ENCODE measurements around the gene IL27RA.

IL27RA gene

DNA sequence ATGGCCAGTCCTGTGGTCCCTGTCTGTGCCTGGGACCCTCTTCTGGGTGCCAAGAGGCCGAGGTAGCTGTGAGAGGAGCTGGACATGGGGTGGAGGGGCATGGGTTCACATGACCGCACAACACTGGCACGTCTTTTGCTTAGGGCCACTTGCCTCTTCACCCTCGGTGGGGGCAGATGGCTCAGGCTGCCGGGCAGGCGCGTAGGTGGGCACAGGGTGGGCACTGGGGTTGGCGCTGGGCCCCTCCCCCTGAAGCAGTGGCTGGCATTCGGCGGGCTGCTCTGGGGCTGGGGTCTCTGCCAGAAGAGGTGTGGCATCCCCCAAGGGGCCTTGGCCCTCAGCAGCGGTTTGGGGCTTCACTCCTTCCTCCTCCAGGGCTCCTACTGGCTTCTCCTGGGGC lies 21.9 kb downstream of the IL27RA start:
- Mint-ChIP-seq H3K27me3 (ENCODE audit: low read depth) (peaks cover 27% of the 10 kb centered on the region), H3K27ac (no peak overlapping the region), H3K4me1 (no peaks in the 10 kb centered on the region)

DNA sequence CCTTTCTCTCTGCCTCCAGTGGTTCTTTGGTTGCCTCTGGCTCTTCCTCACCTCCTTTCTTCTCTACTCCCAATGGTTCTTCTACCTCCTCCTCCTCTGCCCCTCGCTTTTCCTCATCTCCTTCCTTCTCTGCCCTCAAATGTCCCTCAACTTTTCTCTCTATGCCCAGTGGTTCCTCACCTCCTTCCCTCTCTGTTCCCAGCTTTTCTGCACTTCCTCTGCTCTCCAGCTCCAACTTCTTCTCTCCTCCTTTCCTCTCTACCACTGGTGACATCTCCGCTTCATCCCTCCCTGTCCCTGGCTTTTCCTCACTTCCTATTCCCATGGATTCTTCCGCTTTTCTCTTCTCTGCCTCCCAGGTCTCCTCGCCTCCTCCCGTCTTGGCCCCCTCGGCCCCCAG lies 22.5 kb downstream of the IL27RA start:
- H3K27ac Mint-ChIP-seq: peak overlapping the region in 1 of 3 experiments; percentile 24
- H3K4me3 Mint-ChIP-seq: peak overlapping the region in 1 of 3 experiments; percentile 25
- H3K27me3 Mint-ChIP-seq (ENCODE audit: low read depth): peaks cover 33% of the 10 kb centered on the region
- H3K4me1 Mint-ChIP-seq: no peaks in the 10 kb centered on the region
- H3K36me3 Mint-ChIP-seq (ENCODE audit: low read depth): peaks cover 19% of the 10 kb centered on the region
- TF ChIP-seq, protein P1, sequence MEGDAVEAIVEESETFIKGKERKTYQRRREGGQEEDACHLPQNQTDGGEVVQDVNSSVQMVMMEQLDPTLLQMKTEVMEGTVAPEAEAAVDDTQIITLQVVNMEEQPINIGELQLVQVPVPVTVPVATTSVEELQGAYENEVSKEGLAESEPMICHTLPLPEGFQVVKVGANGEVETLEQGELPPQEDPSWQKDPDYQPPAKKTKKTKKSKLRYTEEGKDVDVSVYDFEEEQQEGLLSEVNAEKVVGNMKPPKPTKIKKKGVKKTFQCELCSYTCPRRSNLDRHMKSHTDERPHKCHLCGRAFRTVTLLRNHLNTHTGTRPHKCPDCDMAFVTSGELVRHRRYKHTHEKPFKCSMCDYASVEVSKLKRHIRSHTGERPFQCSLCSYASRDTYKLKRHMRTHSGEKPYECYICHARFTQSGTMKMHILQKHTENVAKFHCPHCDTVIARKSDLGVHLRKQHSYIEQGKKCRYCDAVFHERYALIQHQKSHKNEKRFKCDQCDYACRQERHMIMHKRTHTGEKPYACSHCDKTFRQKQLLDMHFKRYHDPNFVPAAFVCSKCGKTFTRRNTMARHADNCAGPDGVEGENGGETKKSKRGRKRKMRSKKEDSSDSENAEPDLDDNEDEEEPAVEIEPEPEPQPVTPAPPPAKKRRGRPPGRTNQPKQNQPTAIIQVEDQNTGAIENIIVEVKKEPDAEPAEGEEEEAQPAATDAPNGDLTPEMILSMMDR (IDR thresholded peaks at IDR 0.05; ENCODE audit: unreplicated experiment in 3 of 3): no peak
- peaks cover 3% of the 10 kb centered on the region for H3K9me3 Mint-ChIP-seq

More for the DNA sequence above, 21.9 kb downstream of the IL27RA start:
- peaks cover 3% of the 10 kb centered on the region for H3K9me3 Mint-ChIP-seq
- H3K4me3 Mint-ChIP-seq: no peak overlapping the region
- peaks cover 19% of the 10 kb centered on the region for H3K36me3 Mint-ChIP-seq (ENCODE audit: low read depth)
- TF ChIP-seq, protein P1 (IDR thresholded peaks at IDR 0.05; ENCODE audit: unreplicated experiment in 3 of 3): no peak

DNA sequence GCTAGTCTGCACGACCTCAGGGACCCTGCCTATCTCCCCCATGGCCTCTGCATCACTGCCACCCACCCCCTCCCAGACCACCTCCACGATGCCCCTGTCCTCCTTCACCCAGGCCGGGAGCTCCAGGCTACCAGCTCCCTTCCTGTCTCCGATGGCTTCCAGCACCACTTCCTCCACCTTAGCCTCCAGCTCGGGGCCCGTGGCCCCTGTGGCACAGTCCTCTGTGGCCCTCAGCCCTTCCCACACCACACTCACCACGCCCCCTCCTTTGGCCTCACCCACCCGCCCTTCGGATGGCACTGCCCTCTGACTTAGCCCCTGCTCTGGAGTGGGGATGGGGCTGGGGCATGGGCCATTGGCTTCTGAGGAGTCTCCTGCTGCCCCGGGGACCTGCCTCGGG lies 23.2 kb downstream of the IL27RA start:
- Mint-ChIP-seq H3K4me3 (no peak overlapping the region), H3K27ac (no peak overlapping the region), H3K27me3 (ENCODE audit: low read depth) (peaks cover 39% of the 10 kb centered on the region), H3K4me1 (peaks cover under 1% of the 10 kb centered on the region), H3K36me3 (ENCODE audit: low read depth) (peaks cover 19% of the 10 kb centered on the region), H3K9me3 (peaks cover 3% of the 10 kb centered on the region)
- TF ChIP-seq, protein P1 (IDR thresholded peaks at IDR 0.05; ENCODE audit: unreplicated experiment in 3 of 3): no peak

DNA sequence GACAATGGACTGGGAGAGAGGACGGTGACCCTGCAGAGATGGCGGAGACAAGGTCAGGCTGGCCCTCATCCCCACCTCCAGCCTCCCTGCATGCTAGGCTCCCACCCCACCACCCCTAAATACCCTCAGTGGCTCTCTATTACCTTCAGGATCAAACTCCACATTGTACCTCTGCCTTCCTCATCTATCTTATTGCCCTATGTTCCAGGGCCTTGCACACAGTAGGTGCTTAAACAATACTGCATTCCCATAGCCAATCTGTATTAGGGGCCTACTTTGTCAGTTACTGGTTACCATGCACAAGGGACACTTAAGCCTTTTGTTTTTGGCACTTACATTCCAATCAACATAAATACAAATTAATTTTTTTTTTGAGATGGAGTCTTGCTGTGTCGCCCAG lies 23.8 kb downstream of the IL27RA start:
- TF ChIP-seq, protein P1 (IDR thresholded peaks at IDR 0.05; ENCODE audit: unreplicated experiment in 3 of 3): no peak
- Mint-ChIP-seq H3K4me1 (peaks cover 4% of the 10 kb centered on the region), H3K36me3 (ENCODE audit: low read depth) (peaks cover 16% of the 10 kb centered on the region), H3K9me3 (peaks cover 3% of the 10 kb centered on the region), H3K27me3 (ENCODE audit: low read depth) (peaks cover 43% of the 10 kb centered on the region), H3K4me3 (no peak overlapping the region), H3K27ac (no peak overlapping the region)

DNA sequence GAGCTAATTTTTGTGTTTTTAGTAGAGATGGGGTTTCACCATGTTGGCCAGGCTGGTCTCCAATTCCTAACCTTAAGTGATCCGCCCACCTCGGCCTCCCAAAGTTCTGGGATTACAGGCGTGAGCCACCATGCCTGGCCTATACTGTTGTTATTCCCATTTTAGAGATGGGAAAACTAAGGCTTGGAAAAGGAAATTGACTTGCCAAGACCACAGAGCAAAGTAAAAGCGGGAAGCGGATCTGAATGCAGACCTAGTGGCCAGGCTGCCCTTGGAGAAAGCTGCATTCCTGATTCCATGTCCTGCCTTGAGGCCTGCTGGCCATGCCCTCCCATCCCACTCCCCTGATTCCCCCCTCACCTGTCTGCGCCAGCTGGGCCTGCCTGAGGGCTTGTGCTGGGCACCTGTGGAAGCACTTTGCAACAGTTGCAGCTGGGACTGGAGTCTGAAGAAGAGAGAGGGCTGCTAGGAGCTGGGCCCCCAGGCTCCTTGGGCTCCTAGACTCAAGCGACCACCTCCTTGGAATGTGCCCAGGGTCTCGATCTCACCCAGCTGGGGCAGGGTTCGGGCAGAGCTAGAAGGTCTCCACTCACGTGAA lies 24.6 kb downstream of the IL27RA start:
- H3K9me3 Mint-ChIP-seq: peaks cover 3% of the 10 kb centered on the region
- H3K4me3 Mint-ChIP-seq: peak overlapping the region; percentile 5 to 81 (median 77)
- H3K36me3 Mint-ChIP-seq (ENCODE audit: low read depth): peaks cover 14% of the 10 kb centered on the region
- TF ChIP-seq, protein P1 (IDR thresholded peaks at IDR 0.05; ENCODE audit: unreplicated experiment in 3 of 3): no peak
- H3K27ac Mint-ChIP-seq: no peak overlapping the region
- peaks cover 4% of the 10 kb centered on the region for H3K4me1 Mint-ChIP-seq
- peaks cover 50% of the 10 kb centered on the region for H3K27me3 Mint-ChIP-seq (ENCODE audit: low read depth)

DNA sequence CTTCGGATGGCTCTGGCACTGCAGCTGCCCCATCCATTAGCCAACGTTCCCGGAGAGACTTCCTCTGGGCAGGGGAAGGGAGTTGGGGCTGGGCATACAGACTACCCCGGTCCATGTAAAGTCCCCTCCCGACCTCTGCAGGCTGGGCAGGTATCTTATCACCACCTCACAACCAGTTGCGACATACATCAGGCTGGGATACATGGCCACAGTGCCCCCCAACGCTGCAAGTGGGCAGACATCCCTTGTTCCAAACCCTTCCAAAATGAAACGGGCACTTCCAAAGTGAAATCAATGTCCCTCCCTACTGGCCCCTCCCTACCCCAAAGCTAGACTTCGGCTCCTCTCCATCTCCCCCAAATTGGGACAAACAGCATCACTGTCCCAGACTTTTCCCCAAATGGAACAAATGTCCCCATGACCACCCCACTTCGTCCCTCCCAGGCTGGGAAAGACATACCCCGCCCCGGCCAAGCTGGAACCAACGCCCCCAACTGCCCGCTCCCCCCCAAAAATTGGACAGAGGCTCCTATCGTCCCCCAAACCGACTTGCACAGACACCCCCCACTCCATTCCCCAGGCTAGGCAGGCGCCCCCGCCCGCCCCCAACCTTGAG lies 25.3 kb downstream of the IL27RA start:
- Mint-ChIP-seq H3K9me3 (peaks cover 3% of the 10 kb centered on the region), H3K27ac (no peak overlapping the region), H3K4me3 (peak overlapping the region; percentile 77 to 81 (median 81)), H3K27me3 (ENCODE audit: low read depth) (peaks cover 52% of the 10 kb centered on the region), H3K36me3 (ENCODE audit: low read depth) (peaks cover 14% of the 10 kb centered on the region), H3K4me1 (peaks cover 4% of the 10 kb centered on the region)
- TF ChIP-seq, protein P1 (IDR thresholded peaks at IDR 0.05; ENCODE audit: unreplicated experiment in 3 of 3): no peak

Measured in nephron (organoid).